ENCODE data around the gene MYRIP. TPM values are rescaled to one million over a fixed set of nuclear protein-coding genes. Genes with fewer than 3 reads are reported as not detected.

The MYRIP gene
- total RNA-seq, 3 donors from 2014 or later (not counting 1 experiment from before 2014, with no cell fraction given), result not detected

GRCh38 chr3:39910135-39910534 is 100.7 kb downstream of the MYRIP start:
- intact Hi-C loops (cut with micrococcal nuclease), result no loop called here
- Histone ChIP-seq H3K27ac (ENCODE audit: low read length) (no peak overlapping the region), H3K27me3 (ENCODE audit: control insufficient read depth, insufficient read depth, low read length) (no peaks in the 10 kb centered on the region), H3K9me3 (ENCODE audit: control insufficient read depth, insufficient read depth, low read length) (no peaks in the 10 kb centered on the region), H3K36me3 (ENCODE audit: control insufficient read depth, insufficient read depth, low read length) (no peaks in the 10 kb centered on the region), H3K4me1 (ENCODE audit: control insufficient read depth, insufficient read depth, low read length) (no peaks in the 10 kb centered on the region), H3K4me3 (ENCODE audit: low read length) (no peak overlapping the region)
- DNase-seq, result no peak
- H3K36me3 Mint-ChIP-seq, result no peaks in the 10 kb centered on the region
- ATAC-seq, result no peak
- 93% methylated on average over 6 of the region's 6 CpGs for WGBS (ENCODE audit: insufficient coverage)
- no peaks in the 10 kb centered on the region for H3K4me1 Mint-ChIP-seq
- H3K27me3 Mint-ChIP-seq (ENCODE audit: low read depth in 2 of 2), result no peaks in the 10 kb centered on the region
- H3K9me3 Mint-ChIP-seq, result no peaks in the 10 kb centered on the region
- no peak overlapping the region for H3K4me3 Mint-ChIP-seq
- TF ChIP-seq, protein P1, sequence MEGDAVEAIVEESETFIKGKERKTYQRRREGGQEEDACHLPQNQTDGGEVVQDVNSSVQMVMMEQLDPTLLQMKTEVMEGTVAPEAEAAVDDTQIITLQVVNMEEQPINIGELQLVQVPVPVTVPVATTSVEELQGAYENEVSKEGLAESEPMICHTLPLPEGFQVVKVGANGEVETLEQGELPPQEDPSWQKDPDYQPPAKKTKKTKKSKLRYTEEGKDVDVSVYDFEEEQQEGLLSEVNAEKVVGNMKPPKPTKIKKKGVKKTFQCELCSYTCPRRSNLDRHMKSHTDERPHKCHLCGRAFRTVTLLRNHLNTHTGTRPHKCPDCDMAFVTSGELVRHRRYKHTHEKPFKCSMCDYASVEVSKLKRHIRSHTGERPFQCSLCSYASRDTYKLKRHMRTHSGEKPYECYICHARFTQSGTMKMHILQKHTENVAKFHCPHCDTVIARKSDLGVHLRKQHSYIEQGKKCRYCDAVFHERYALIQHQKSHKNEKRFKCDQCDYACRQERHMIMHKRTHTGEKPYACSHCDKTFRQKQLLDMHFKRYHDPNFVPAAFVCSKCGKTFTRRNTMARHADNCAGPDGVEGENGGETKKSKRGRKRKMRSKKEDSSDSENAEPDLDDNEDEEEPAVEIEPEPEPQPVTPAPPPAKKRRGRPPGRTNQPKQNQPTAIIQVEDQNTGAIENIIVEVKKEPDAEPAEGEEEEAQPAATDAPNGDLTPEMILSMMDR (IDR thresholded peaks at IDR 0.05), result no peak
- H3K27ac Mint-ChIP-seq, result no peak overlapping the region

GRCh38 chr3:39910826-39911464 is 101.5 kb downstream of the MYRIP start:
- intact Hi-C loops (cut with micrococcal nuclease), result no loop called here
- no peak overlapping the region for H3K27ac ChIP-seq (ENCODE audit: low read length)
- TF ChIP-seq, protein P1 (IDR thresholded peaks at IDR 0.05), result no peak
- DNase-seq (no peak), ATAC-seq (no peak)
- Mint-ChIP-seq H3K4me1 (no peaks in the 10 kb centered on the region), H3K9me3 (no peaks in the 10 kb centered on the region), H3K36me3 (no peaks in the 10 kb centered on the region), H3K27me3 (ENCODE audit: low read depth in 2 of 2) (no peaks in the 10 kb centered on the region), H3K27ac (no peak overlapping the region), H3K4me3 (no peak overlapping the region)
- H3K9me3 ChIP-seq (ENCODE audit: control insufficient read depth, insufficient read depth, low read length), result no peaks in the 10 kb centered on the region
- 91% methylated on average over 1 of the region's 3 CpGs for WGBS (ENCODE audit: insufficient coverage)
- H3K27me3 ChIP-seq (ENCODE audit: control insufficient read depth, insufficient read depth, low read length), result no peaks in the 10 kb centered on the region
- H3K4me1 ChIP-seq (ENCODE audit: control insufficient read depth, insufficient read depth, low read length), result no peaks in the 10 kb centered on the region
- no peak overlapping the region for H3K4me3 ChIP-seq (ENCODE audit: low read length)
- no peaks in the 10 kb centered on the region for H3K36me3 ChIP-seq (ENCODE audit: control insufficient read depth, insufficient read depth, low read length)

- Mint-ChIP-seq H3K9me3 (no peaks in the 10 kb centered on the region), H3K27me3 (ENCODE audit: low read depth in 2 of 2) (no peaks in the 10 kb centered on the region), H3K4me1 (no peaks in the 10 kb centered on the region), H3K36me3 (no peaks in the 10 kb centered on the region), H3K4me3 (no peak overlapping the region), H3K27ac (no peak overlapping the region)
- H3K4me1 ChIP-seq (ENCODE audit: control insufficient read depth, insufficient read depth, low read length), result no peaks in the 10 kb centered on the region
- DNase-seq (no peak), ATAC-seq (no peak)
- intact Hi-C loops (cut with micrococcal nuclease), result no loop called here
- H3K27me3 ChIP-seq (ENCODE audit: control insufficient read depth, insufficient read depth, low read length), result no peaks in the 10 kb centered on the region
- H3K27ac ChIP-seq (ENCODE audit: low read length), result no peak overlapping the region
- H3K4me3 ChIP-seq (ENCODE audit: low read length), result no peak overlapping the region
- H3K36me3 ChIP-seq (ENCODE audit: control insufficient read depth, insufficient read depth, low read length), result no peaks in the 10 kb centered on the region
- 79% methylated on average over 3 of the region's 3 CpGs for WGBS (ENCODE audit: insufficient coverage)
- H3K9me3 ChIP-seq (ENCODE audit: control insufficient read depth, insufficient read depth, low read length), result no peaks in the 10 kb centered on the region
- TF ChIP-seq, protein P1 (IDR thresholded peaks at IDR 0.05), result no peak
These were observed 102.3 kb downstream of the MYRIP start for GRCh38 chr3:39911465-39912309.
